ENCODE measurements around the gene COL26A1. TPM values are rescaled to one million over a fixed set of nuclear protein-coding genes. Genes with fewer than 3 reads are reported as not detected.

Gene COL26A1
- total RNA-seq, 4 donors from 2014 or later, result not detected

GRCh38 chr7:101594790-101595189, 232.1 kb downstream of the COL26A1 start:
- no peak for DNase-seq
- 86% methylated on average over 3 of the region's 3 CpGs; no CpG with 5 or more reads in 1 of the 2 donors for WGBS, 2 donors (ENCODE audit: low coverage in 1 of 2)
- intact Hi-C loops (cut with DNase I; ENCODE audit: low total_unique reads), result no loop called here
- no peaks in the 10 kb centered on the region for H3K27me3 ChIP-seq
- no peaks in the 10 kb centered on the region for H3K36me3 ChIP-seq
- in situ Hi-C loops (cut with MboI; ENCODE audit: low pct_ligation_motif_present in 1 of 4, low pct_unique_long_range_greater_than_20kb in 1 of 4, low sequenced_read_pairs in 3 of 4), result no loop called here
- no peak overlapping the region for H3K4me3 ChIP-seq
- TF ChIP-seq, protein P1, sequence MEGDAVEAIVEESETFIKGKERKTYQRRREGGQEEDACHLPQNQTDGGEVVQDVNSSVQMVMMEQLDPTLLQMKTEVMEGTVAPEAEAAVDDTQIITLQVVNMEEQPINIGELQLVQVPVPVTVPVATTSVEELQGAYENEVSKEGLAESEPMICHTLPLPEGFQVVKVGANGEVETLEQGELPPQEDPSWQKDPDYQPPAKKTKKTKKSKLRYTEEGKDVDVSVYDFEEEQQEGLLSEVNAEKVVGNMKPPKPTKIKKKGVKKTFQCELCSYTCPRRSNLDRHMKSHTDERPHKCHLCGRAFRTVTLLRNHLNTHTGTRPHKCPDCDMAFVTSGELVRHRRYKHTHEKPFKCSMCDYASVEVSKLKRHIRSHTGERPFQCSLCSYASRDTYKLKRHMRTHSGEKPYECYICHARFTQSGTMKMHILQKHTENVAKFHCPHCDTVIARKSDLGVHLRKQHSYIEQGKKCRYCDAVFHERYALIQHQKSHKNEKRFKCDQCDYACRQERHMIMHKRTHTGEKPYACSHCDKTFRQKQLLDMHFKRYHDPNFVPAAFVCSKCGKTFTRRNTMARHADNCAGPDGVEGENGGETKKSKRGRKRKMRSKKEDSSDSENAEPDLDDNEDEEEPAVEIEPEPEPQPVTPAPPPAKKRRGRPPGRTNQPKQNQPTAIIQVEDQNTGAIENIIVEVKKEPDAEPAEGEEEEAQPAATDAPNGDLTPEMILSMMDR (IDR thresholded peaks at IDR 0.05), result no peak
- TF ChIP-seq POLR2A (IDR thresholded peaks at IDR 0.05), result no peak
- no peak for TF ChIP-seq EP300 (IDR thresholded peaks at IDR 0.05; ENCODE audit: low read depth)
- no peak for TF ChIP-seq POLR2AphosphoS5 (IDR thresholded peaks at IDR 0.05)
- no peaks in the 10 kb centered on the region for H3K9me3 ChIP-seq
- peaks cover 0 to 11% (median 8%) of the 10 kb centered on the region in 4 donors for H3K4me1 ChIP-seq
- H3K27ac ChIP-seq, result no peak overlapping the region

DNA sequence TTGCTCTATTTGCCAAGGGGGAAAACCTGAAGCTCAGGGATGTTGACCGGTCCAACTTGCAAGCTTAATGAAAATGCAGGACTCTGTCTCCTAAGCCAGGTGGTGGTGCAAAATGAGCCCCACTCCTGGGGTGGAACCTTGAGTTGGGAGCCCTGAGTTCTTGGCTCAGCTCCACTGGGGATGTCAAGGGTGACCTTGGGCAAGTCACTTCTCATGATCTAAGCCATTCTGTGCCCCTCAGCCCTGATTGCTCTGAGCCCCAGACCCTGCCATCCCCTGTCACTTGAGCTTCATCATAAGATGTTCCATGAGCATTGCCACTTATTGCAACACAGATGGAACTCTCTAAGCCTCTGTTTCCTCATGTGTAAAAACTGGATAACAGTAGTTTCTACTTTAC, 232.6 kb downstream of the COL26A1 start:
- 80 to 92% methylated on average over 1 of the region's 1 CpG for WGBS, 2 donors (ENCODE audit: low coverage in 1 of 2)
- Histone ChIP-seq H3K4me3 (no peak overlapping the region), H3K27ac (no peak overlapping the region), H3K4me1 (peaks cover 0 to 11% (median 8%) of the 10 kb centered on the region in 4 donors), H3K27me3 (no peaks in the 10 kb centered on the region), H3K9me3 (no peaks in the 10 kb centered on the region), H3K36me3 (no peaks in the 10 kb centered on the region)
- intact Hi-C loops (cut with DNase I; ENCODE audit: low total_unique reads) (no loop called here), in situ Hi-C loops (cut with MboI; ENCODE audit: low pct_ligation_motif_present in 1 of 4, low pct_unique_long_range_greater_than_20kb in 1 of 4, low sequenced_read_pairs in 3 of 4) (no loop called here)
- TF ChIP-seq, protein P1 (IDR thresholded peaks at IDR 0.05), result no peak
- no peak for DNase-seq

DNA sequence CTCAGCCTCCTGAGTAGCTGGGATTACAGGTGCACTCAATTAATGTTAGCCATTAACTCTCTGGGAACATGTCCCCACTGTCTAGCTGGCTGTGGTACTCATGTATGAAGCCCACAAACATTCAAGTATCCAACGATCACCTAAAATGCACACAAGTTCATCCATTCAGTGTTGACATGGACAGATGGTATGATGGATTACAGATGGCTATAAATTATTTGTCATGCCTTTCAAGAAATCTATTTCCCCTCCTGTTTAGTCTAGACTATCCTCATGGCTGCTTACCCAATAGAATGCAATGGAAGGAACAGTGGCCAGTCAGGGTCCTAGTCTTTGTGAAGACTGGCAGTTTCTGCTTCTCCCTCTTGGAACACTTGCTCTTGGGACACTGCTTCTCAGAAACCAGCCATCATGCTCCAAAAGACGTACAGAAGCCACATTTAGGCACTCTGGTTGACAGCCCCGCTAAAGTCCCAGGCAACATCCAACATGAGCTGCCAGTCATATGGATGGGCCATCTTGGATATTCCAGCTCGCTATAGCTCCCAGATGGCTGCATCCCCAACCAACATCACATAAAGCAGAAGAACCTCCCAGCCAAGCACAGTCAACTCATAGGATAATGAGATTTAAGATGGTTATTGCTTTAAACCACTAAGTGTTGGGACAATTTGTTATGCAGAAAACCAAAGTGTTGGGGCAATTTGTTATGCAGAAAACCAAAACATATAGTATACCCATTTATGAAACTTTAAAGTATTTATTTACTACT, 233.3 kb downstream of the COL26A1 start:
- TF ChIP-seq POLR2AphosphoS5 (IDR thresholded peaks at IDR 0.05), result no peak
- TF ChIP-seq POLR2A (IDR thresholded peaks at IDR 0.05), result no peak
- TF ChIP-seq, protein P1 (IDR thresholded peaks at IDR 0.05), result no peak
- no peak for TF ChIP-seq EP300 (IDR thresholded peaks at IDR 0.05; ENCODE audit: low read depth)
- WGBS, 2 donors (ENCODE audit: low coverage in 1 of 2), result 87% methylated on average over 4 of the region's 4 CpGs; no CpG with 5 or more reads in 1 of the 2 donors
- Histone ChIP-seq H3K4me1 (peaks cover 0 to 11% (median 8%) of the 10 kb centered on the region in 4 donors), H3K27ac (no peak overlapping the region), H3K4me3 (no peak overlapping the region), H3K36me3 (no peaks in the 10 kb centered on the region), H3K27me3 (no peaks in the 10 kb centered on the region), H3K9me3 (no peaks in the 10 kb centered on the region)
- no peak for DNase-seq
- in situ Hi-C loops (cut with MboI; ENCODE audit: low pct_ligation_motif_present in 1 of 4, low pct_unique_long_range_greater_than_20kb in 1 of 4, low sequenced_read_pairs in 3 of 4), result no loop called here
- intact Hi-C loops (cut with DNase I; ENCODE audit: low total_unique reads), result no loop called here

DNA sequence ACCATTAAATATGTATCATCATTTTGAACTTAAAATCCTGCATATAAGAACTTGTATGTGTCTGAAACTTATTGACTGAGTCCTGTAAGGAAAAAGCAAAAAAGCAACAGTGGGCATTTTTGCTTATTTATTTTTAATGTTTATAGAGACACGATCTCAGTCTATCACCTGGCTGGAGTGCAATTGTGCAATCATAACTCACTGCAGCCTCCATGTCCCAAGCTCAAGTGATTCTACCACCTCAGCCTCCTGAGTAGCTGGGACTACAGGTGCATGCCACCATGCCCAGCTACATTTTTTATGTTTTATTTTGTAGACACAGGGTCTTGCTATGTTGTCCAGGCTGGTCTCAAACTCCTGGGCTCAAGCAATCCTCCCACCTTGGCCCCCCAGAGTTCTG, 234.2 kb downstream of the COL26A1 start:
- Histone ChIP-seq H3K27me3 (no peaks in the 10 kb centered on the region), H3K9me3 (no peaks in the 10 kb centered on the region), H3K4me1 (peaks cover 0 to 11% (median 8%) of the 10 kb centered on the region in 4 donors), H3K27ac (no peak overlapping the region), H3K36me3 (no peaks in the 10 kb centered on the region), H3K4me3 (no peak overlapping the region)
- no peak for TF ChIP-seq POLR2AphosphoS5 (IDR thresholded peaks at IDR 0.05)
- TF ChIP-seq POLR2A (IDR thresholded peaks at IDR 0.05), result no peak
- TF ChIP-seq, protein P1 (IDR thresholded peaks at IDR 0.05), result no peak
- TF ChIP-seq EP300 (IDR thresholded peaks at IDR 0.05; ENCODE audit: low read depth), result no peak
- in situ Hi-C loops (cut with MboI; ENCODE audit: low pct_ligation_motif_present in 1 of 4, low pct_unique_long_range_greater_than_20kb in 1 of 4, low sequenced_read_pairs in 3 of 4) (no loop called here), intact Hi-C loops (cut with DNase I; ENCODE audit: low total_unique reads) (no loop called here)
- 11 to 41% methylated on average over 1 of the region's 1 CpG for WGBS, 2 donors (ENCODE audit: low coverage in 1 of 2)
- DNase-seq, result no peak

Data from transverse colon (tissue), 4 donors.